Stimulated activated CD4-positive, alpha-beta T cell treated with anti-CD3 and anti-CD28 coated beads, Interleukin-1b, Interleukin-23, amount 100 ng/mL, for 48 hours (primary cell): Measurements from ENCODE around the gene COL18A1.
A peak's percentile ranks its signal among the peaks of the same experiment; 100 is the strongest.

Experiments
- DNase-seq: peaks from one replicate; pipeline ENCODE4 v3.0.0-alpha.2; 2020

COL18A1 gene

GRCh38 chr21:45538381-45539045 lies 133.5 kb downstream of the COL18A1 start:
- no peak for DNase-seq

GRCh38 chr21:45539046-45539795 lies 134.3 kb downstream of the COL18A1 start:
- no peak for DNase-seq

GRCh38 chr21:45539796-45540600 lies 135.0 kb downstream of the COL18A1 start:
- DNase-seq: no peak

- no peak for DNase-seq
Observed at GRCh38 chr21:45540601-45540970, 135.6 kb downstream of the COL18A1 start.

GRCh38 chr21:45541221-45542039 lies 136.5 kb downstream of the COL18A1 start:
- DNase-seq: peak; percentile 85

- DNase-seq: peak; percentile 70
Observed at GRCh38 chr21:45542242-45542666, 137.3 kb downstream of the COL18A1 start, which contains the start of gene SLC19A1. TSS of gene SLC19A1 (minus strand) at chr21:45542440. CDS start at chr21:45537959, 4,481 bp downstream.

- DNase-seq: no peak
Observed at GRCh38 chr21:45542667-45543370, 137.9 kb downstream of the COL18A1 start.

- no peak for DNase-seq
Observed at GRCh38 chr21:45543371-45543709, 138.4 kb downstream of the COL18A1 start.

GRCh38 chr21:45543710-45544448 lies 138.9 kb downstream of the COL18A1 start:
- DNase-seq: no peak

GRCh38 chr21:45544449-45545235 lies 139.7 kb downstream of the COL18A1 start:
- no peak for DNase-seq

- no peak for DNase-seq
Observed at GRCh38 chr21:45545236-45545570, 140.2 kb downstream of the COL18A1 start.

GRCh38 chr21:45545691-45546531 lies 140.9 kb downstream of the COL18A1 start:
- DNase-seq: no peak

- DNase-seq: no peak
Observed at GRCh38 chr21:45546636-45547544, 141.9 kb downstream of the COL18A1 start.

- no peak for DNase-seq
Observed at GRCh38 chr21:45547545-45547900, 142.6 kb downstream of the COL18A1 start.

- no peak for DNase-seq
Observed at GRCh38 chr21:45548711-45549491, 143.9 kb downstream of the COL18A1 start.

- no peak for DNase-seq
Observed at GRCh38 chr21:45549626-45550463, 144.9 kb downstream of the COL18A1 start.
